HEK293T (cell line): ENCODE data around the gene RAD23A.

ENCODE experiments used
- CTCF ChIA-PET: fragments of 350-600 bp; formaldehyde crosslinking; extraction: SDS; loops from one replicate; lab custom pipeline; 2021; ENCODE audit warnings: antibody characterized with exemption, inconsistent platforms; lab: Yijun Ruan, JAX
- POLR2A ChIA-PET: fragments of 350-600 bp; formaldehyde crosslinking; extraction: SDS; loops from one replicate; lab custom pipeline; 2020; ENCODE audit warnings: antibody characterized with exemption, inconsistent platforms; lab: Yijun Ruan, JAX
- DNase-seq: peaks from one replicate; pipeline ENCODE4 v3.0.0; 2012; ENCODE audit warnings: mixed read lengths; ENCODE audit errors: extremely low spot score
- ARNT ChIP-seq: fragments of 450-650 bp; IDR thresholded peaks from 2 replicates; pipeline ENCODE4 v1.6.1; 2017; ENCODE audit warnings: mild to moderate bottlenecking
- BHLHE40 ChIP-seq: fragments of 450-650 bp; IDR thresholded peaks from 2 replicates; pipeline ENCODE4 v1.6.1; 2016; ENCODE audit warnings: mild to moderate bottlenecking, moderate library complexity, borderline replicate concordance
- CTBP1 ChIP-seq: fragments of 450-650 bp; IDR thresholded peaks from 2 replicates; pipeline ENCODE4 v1.6.1; 2016; ENCODE audit warnings: borderline replicate concordance
- ELF4 ChIP-seq: fragments of 450-650 bp; IDR thresholded peaks from 2 replicates; pipeline ENCODE4 v1.6.1; 2017; ENCODE audit warnings: antibody characterized with exemption
- FOXA1 ChIP-seq: fragments of 450-650 bp; IDR thresholded peaks from 2 replicates; pipeline ENCODE4 v1.6.1; 2016; ENCODE audit warnings: mild to moderate bottlenecking
- FOXK2 ChIP-seq: fragments of 450-650 bp; IDR thresholded peaks from 2 replicates; pipeline ENCODE4 v1.6.1; 2016; ENCODE audit warnings: mild to moderate bottlenecking
- FOXM1 ChIP-seq: fragments of 450-650 bp; IDR thresholded peaks from 2 replicates; pipeline ENCODE4 v1.6.1; 2017; ENCODE audit warnings: mild to moderate bottlenecking, borderline replicate concordance
- HDGF ChIP-seq: fragments of 450-650 bp; IDR thresholded peaks from 2 replicates; pipeline ENCODE4 v1.6.1; 2017; ENCODE audit warnings: antibody characterized with exemption, borderline replicate concordance
- L3MBTL2 ChIP-seq: fragments of 450-650 bp; conservative IDR thresholded peaks from 2 replicates; pipeline ENCODE4 v1.6.1; 2016; ENCODE audit warnings: mild to moderate bottlenecking
- LEF1 ChIP-seq: fragments of 450-650 bp; IDR thresholded peaks from 2 replicates; pipeline ENCODE4 v1.6.1; 2017; ENCODE audit warnings: mild to moderate bottlenecking, borderline replicate concordance
- NFRKB ChIP-seq: fragments of 450-650 bp; IDR thresholded peaks from 2 replicates; pipeline ENCODE4 v1.6.1; 2016; ENCODE audit warnings: mild to moderate bottlenecking, moderate library complexity
- PKNOX1 ChIP-seq: fragments of 450-650 bp; IDR thresholded peaks from 2 replicates; pipeline ENCODE4 v1.6.1; 2016
- SP1 ChIP-seq: fragments of 450-650 bp; IDR thresholded peaks from 2 replicates; pipeline ENCODE4 v1.6.1; 2017
- SUZ12 ChIP-seq: fragments of 450-650 bp; IDR thresholded peaks from 2 replicates; pipeline ENCODE4 v1.6.1; 2016; ENCODE audit warnings: mild to moderate bottlenecking
- TARDBP ChIP-seq: fragments of 450-650 bp; IDR thresholded peaks from 2 replicates; pipeline ENCODE4 v1.6.1; 2016
- ZNF384 ChIP-seq: fragments of 450-650 bp; IDR thresholded peaks from 2 replicates; pipeline ENCODE4 v1.6.1; 2016

RAD23A gene

GRCh38 chr19:12984683-12985048 is 39.0 kb downstream of the RAD23A start:
- POLR2A ChIA-PET: interaction anchor here (1.0 to 1.3 kb wide), 2 partner anchors 49 to 70 kb away, joined by 3 read pairs; no protein-coding TSS in a partner anchor
- CTCF ChIA-PET: interaction anchor here (0.6 to 1.2 kb wide), 4 partner anchors 19 to 149 kb away, joined by 3 to 8 read pairs (median 3); no protein-coding TSS in a partner anchor
- no peak for DNase-seq
- no peak for TF ChIP-seq SP1
- TF ChIP-seq PKNOX1: no peak
- no peak for TF ChIP-seq ELF4

DNA sequence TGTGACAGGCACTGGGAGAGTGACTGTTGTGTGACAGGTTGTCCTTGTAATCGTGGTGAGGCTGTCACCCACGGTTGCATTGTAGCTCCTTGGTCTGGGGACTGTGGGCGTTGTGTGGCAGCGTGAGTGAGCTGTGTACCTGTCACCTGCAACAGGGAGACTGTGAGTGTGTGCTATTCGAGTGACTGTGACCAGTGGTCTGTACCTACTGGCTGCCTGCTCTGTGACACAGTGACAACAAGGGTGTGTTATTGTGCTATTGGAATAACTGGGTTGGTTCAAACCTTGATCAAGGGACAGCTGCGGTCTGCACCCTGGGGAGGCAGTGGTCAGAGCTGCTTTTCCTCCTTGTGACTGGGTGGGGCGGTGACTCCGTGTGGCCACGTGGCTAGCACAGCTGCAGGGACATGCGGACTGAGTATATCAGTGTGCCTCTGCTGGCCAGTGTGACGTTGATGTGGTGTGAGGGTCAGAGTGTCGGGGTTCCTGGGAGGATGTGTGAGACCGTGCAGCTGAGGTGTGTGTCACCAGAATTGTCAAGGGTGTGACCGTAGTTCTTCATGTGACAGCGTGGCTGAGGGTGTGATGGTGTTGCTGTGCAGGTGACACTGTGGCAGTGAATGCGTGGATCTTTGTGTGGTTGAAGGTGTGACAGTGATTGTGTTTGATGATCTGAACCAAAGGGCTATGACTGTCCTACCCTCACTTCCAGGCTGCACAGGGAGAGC is 39.6 kb downstream of the RAD23A start:
- TF ChIP-seq ELF4: no peak
- TF ChIP-seq TARDBP: no peak
- TF ChIP-seq FOXK2: no peak
- no peak for TF ChIP-seq BHLHE40
- TF ChIP-seq ZNF384: no peak
- TF ChIP-seq SP1: no peak
- no peak for TF ChIP-seq LEF1
- CTCF ChIA-PET: interaction anchor here (0.6 to 1.2 kb wide), 6 partner anchors 20 to 149 kb away, joined by 3 to 8 read pairs (median 3); no protein-coding TSS in a partner anchor
- POLR2A ChIA-PET: interaction anchor here (0.7 to 1.3 kb wide), 3 partner anchors 48 to 107 kb away, joined by 3 read pairs; no protein-coding TSS in a partner anchor
- DNase-seq: no peak

DNA sequence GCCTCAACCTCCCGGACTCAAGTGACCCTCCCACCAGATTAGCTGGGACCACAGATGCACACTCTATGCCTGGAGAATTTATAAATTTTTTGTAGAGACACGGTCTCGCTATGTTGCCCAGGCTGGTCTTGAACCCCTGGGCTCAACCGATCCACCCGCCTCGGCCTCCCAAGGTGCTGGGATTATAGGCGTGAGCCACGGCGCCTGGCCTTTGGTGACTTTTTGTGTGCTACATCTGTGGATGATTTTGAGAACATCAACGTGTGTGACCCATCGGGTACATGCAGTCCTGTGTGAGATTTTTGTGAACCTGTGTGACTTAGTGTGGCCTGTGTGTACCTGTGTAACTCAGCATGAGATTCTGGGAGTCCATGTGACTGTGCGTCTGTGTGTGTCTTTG is 41.1 kb downstream of the RAD23A start:
- POLR2A ChIA-PET: no interaction called here
- TF ChIP-seq ELF4 (no peak), SUZ12 (no peak), NFRKB (no peak), L3MBTL2 (no peak), FOXK2 (no peak), SP1 (no peak)
- CTCF ChIA-PET: interaction anchor here (0.5 kb wide), 1 partner anchor 67 kb away, joined by 3 read pairs; no protein-coding TSS in a partner anchor
- no peak for DNase-seq

DNA sequence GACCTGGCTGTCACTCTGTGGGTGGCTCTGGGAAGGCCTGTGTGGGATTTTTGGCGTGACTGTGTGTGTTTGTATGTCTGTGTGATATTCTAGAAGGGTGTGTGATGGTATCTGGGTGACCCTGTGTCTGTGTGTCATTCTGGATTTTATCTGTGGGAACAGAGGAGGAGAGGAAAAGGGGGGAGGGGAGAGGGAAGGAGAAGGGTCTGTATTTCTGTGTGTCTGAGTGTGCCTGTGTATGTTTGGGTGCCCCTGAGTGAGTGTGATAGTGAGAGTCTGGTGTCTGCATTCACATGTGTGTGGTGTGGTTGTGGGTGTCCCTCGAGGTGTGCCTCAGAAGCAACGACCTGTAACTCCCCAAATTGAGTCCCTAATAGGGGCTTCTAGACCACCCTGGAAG is 41.5 kb downstream of the RAD23A start:
- TF ChIP-seq ARNT (no peak), L3MBTL2 (no peak), ELF4 (no peak)
- ChIA-PET CTCF (no interaction called here), POLR2A (no interaction called here)
- DNase-seq: no peak

GRCh38 chr19:12987781-12988180 is 42.1 kb downstream of the RAD23A start:
- TF ChIP-seq LEF1 (no peak), FOXA1 (no peak), BHLHE40 (no peak), CTBP1 (no peak), L3MBTL2 (no peak), SUZ12 (no peak), TARDBP (no peak), FOXK2 (no peak), ELF4 (no peak), ARNT (no peak), FOXM1 (no peak), PKNOX1 (no peak), NFRKB (no peak), SP1 (no peak), ZNF384 (no peak), HDGF (no peak)
- ChIA-PET POLR2A (no interaction called here), CTCF (no interaction called here)
- DNase-seq: no peak

GRCh38 chr19:12990431-12990830 is 44.8 kb downstream of the RAD23A start:
- DNase-seq: no peak
- POLR2A ChIA-PET: no interaction called here
- CTCF ChIA-PET: no interaction called here
- no peak for TF ChIP-seq SUZ12
- no peak for TF ChIP-seq LEF1
- no peak for TF ChIP-seq HDGF
- TF ChIP-seq NFRKB: no peak

DNA sequence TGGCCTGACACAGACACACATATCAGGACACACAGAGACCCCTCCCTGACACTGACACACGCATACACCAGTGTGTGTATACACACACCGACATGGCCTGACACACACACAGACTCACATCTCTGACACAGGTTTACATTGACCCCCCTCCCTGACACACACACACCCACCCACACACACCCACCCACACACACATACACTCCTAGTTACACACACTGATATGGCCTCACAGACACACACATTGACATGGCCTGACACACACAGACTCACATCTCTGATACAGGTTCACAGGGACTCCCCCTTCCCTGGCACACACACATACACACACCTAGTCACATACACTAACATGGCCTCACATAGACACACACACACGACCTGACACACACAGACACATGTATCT is 45.2 kb downstream of the RAD23A start:
- DNase-seq: no peak
- no peak for TF ChIP-seq FOXK2
- TF ChIP-seq SP1: no peak
- TF ChIP-seq L3MBTL2: no peak
- no peak for TF ChIP-seq ELF4
- TF ChIP-seq NFRKB: no peak
- no peak for TF ChIP-seq ARNT
- no peak for TF ChIP-seq TARDBP
- no peak for TF ChIP-seq BHLHE40
- TF ChIP-seq CTBP1: no peak
- TF ChIP-seq ZNF384: no peak
- no peak for TF ChIP-seq SUZ12
- no peak for TF ChIP-seq FOXA1
- no peak for TF ChIP-seq PKNOX1
- TF ChIP-seq HDGF: no peak
- no peak for TF ChIP-seq FOXM1
- CTCF ChIA-PET: no interaction called here
- POLR2A ChIA-PET: no interaction called here
